Measurements from ENCODE around the gene OIT3.
A peak's percentile ranks its signal among the peaks of the same experiment; 100 is the strongest.

The OIT3 gene

GRCh38 chr10:72893136-72893798 is at the start of gene OIT3:
Gene OIT3, plus strand, starts transcription at chr10:72893739. Its CDS starts 60 bp downstream, at chr10:72893799.
- no peak within 1 kb of the TSS for H3K4me3 ChIP-seq (ENCODE audit: low read depth, low read length)
- ChIA-PET CTCF (no interaction called here), POLR2A (no interaction called here)
- DNase-seq (ENCODE audit: low read depth, low spot score), result no peak
- TF ChIP-seq CTCF (IDR thresholded peaks at IDR 0.05; ENCODE audit: insufficient read depth, low read length, missing control alignments), result no peak

GRCh38 chr10:72846238-72846637 is 47.3 kb upstream of the OIT3 start:
- no peak overlapping the region for H3K4me3 ChIP-seq (ENCODE audit: low read depth, low read length)
- no peak for TF ChIP-seq CTCF (IDR thresholded peaks at IDR 0.05; ENCODE audit: insufficient read depth, low read length, missing control alignments)
- ChIA-PET POLR2A (interaction anchor here (0.7 kb wide), 1 partner anchor 155 kb away, joined by 3 read pairs; the partner anchor contains the start of gene MCU), CTCF (interaction anchor here (0.9 kb wide), 1 partner anchor 482 kb away, joined by 4 read pairs; no protein-coding TSS in a partner anchor)
- DNase-seq (ENCODE audit: low read depth, low spot score), result peak; percentile 17

- DNase-seq (ENCODE audit: low read depth, low spot score), result no peak
- POLR2A ChIA-PET, result no interaction called here
- no peak for TF ChIP-seq CTCF (IDR thresholded peaks at IDR 0.05; ENCODE audit: insufficient read depth, low read length, missing control alignments)
- H3K4me3 ChIP-seq (ENCODE audit: low read depth, low read length), result no peak overlapping the region
- CTCF ChIA-PET, result no interaction called here
Measured at GRCh38 chr10:72847681-72848080, 45.9 kb upstream of the OIT3 start.

GRCh38 chr10:72850861-72851260 is 42.7 kb upstream of the OIT3 start:
- ChIA-PET CTCF (no interaction called here), POLR2A (no interaction called here)
- no peak for TF ChIP-seq CTCF (IDR thresholded peaks at IDR 0.05; ENCODE audit: insufficient read depth, low read length, missing control alignments)
- no peak overlapping the region for H3K4me3 ChIP-seq (ENCODE audit: low read depth, low read length)
- no peak for DNase-seq (ENCODE audit: low read depth, low spot score)

GRCh38 chr10:72851509-72851908 is 42.0 kb upstream of the OIT3 start:
- CTCF ChIA-PET, result no interaction called here
- no peak for TF ChIP-seq CTCF (IDR thresholded peaks at IDR 0.05; ENCODE audit: insufficient read depth, low read length, missing control alignments)
- DNase-seq (ENCODE audit: low read depth, low spot score), result no peak
- POLR2A ChIA-PET, result no interaction called here
- H3K4me3 ChIP-seq (ENCODE audit: low read depth, low read length), result no peak overlapping the region

GRCh38 chr10:72852508-72852907 is 41.0 kb upstream of the OIT3 start:
- H3K4me3 ChIP-seq (ENCODE audit: low read depth, low read length), result no peak overlapping the region
- no peak for DNase-seq (ENCODE audit: low read depth, low spot score)
- POLR2A ChIA-PET, result no interaction called here
- CTCF ChIA-PET, result no interaction called here
- no peak for TF ChIP-seq CTCF (IDR thresholded peaks at IDR 0.05; ENCODE audit: insufficient read depth, low read length, missing control alignments)
